GM18867 (cell line): ENCODE measurements around the gene C9orf85.
"Not testable (repeated sequence)": the region's sequence is repeated elsewhere in the genome, so short reads cannot be mapped to it uniquely, and the experiment has no call there.

Experiments used
- ATAC-seq: cut with Tn5 transposase; IDR thresholded peaks from one replicate; pipeline ENCODE4 v1.9.1; 2021; ENCODE audit warnings: mild to moderate bottlenecking, moderate library complexity; ENCODE audit not compliant: unreplicated experiment

C9orf85 gene

DNA sequence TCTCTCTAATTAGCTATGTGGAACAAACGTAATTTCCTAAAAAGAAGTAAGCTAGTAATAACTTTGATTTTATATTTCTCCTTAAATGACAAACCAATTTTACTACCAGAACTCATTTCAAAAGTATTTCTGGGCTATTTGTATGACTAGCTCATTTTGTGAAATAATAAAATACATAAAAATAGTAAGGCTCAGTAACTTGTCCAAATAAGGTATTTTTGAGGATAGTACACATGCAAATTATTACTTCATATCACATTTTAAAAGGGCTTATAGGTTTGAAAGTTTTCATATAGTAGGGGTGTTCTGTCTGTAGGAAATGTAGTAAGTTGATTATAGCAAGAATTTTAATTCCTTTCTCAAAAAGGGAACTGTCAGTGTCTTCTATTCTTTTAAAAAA lies 26.5 kb downstream of the C9orf85 start:
- ATAC-seq: no peak

DNA sequence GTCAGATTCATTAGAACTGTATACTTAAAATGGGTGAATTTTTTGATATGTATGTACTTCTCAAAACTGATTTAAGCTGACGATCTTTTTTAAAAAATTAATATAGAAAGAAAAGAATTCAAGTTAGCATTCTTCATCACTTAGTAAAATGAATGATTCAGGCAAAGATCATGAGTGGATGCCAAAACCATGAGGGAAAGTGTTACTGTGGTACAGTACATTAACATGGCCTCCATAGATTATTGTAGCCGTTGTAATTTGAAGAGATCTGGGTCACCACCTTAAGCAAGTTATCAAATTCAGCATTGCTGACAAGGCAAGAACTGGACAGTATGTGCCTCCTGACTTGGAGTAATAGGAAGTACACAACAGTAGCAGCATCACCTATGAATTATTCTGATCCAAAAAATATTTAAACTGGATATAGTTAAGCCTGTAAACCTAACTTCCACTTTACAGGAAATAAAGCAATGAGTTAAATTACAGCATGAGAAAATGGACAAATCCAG lies 29.7 kb downstream of the C9orf85 start:
- no peak for ATAC-seq

DNA sequence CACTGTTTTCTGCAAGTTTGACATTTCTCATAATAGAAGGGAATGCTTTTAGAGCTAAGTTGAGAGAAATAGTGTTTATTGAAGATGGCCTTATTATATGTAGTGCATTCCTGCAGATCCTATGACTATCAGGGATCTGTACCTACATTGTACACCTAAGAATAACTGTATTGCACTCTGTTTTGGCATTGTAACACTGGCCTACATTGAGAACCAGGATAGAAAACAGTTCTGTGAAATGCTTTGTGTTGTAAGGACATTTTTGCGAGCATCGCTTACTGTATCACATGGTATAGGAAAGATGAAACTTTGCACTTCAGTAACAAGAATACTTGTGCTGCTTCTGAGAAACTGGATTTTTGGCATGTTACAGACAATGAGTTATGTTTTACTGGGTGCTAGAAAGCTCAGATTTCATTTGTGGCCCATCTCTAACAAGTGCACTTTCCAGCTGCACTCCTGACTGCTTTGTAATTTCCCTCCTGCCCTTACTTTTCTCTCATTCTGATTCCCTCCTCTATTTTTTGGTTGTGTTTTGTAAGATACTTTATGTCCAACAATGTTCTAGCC lies 30.6 kb downstream of the C9orf85 start:
- no peak for ATAC-seq

DNA sequence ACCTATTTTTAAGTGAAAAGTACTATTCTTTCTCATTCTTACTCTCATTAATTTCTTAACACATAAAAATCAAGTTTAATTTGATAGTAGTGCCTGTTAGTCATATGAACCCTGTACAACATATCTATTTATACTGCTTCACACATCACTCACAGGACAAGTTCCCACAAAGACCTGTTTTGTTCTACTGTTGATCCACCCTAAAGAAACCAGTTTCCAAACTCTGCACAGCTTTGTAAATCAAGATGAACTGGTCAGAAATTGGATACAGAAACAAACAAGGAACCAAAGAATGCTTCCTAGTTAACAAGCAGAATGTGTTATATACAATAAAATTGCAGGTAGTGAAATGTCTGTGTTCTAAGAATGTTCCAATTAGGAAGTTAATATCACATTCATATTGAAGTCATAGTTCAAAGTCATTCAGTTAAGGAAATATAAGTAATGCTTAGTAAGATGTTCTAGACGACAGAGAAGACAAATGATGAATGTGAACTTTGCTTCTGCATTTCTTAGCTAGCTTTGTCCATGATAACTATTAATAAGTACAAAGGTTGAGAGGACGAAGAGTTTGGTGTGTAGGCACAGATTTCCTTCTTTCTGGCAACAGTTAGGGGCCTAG lies 33.4 kb downstream of the C9orf85 start:
- no peak for ATAC-seq

DNA sequence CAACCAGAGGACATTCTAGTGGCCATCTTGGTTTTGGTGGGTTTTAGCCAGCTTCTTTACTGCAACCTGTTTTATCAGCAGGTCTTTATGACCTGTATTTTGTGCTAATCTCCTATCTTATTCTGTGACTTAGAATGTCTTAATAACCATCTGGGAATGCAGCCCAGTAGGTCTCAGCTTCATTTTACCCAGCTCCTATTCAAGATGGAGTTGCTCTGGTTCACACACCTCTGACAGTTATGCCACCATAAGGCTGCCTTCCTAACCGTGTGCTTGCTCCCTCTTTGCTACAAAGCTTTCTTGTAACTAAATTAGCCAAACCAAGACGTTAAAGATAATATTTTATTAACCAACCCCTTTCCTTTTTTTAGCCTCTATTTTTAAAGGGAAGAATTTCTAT lies 43.2 kb downstream of the C9orf85 start:
- ATAC-seq: not testable (repeated sequence)

DNA sequence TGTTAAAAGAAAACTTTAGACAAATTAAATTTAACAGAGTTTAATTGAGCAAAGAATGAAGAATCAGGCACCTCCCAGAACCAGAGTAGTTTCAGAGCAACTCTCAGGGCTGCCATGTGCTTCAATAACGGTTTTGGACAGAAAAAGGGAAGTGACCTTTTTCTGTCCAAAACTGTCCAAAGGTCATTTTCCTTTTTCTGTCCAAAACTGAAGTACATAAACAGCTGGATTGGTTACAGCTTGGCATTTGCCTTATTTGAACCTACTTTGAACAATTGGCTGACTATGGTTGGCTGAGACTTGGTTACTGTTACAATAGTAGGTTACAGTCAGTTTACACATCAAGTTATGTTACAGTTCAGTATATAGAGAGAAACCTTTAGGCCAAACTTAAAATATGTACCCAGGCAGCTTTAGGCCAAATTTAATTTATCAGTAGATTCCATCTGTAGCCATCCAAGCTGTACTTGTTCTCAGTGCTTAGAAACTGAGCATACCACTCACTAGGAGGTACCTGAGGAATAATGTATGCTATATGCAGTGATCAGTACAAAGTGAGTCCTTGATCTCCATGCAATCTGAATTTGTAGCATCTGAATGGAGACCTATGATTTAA lies 44.0 kb downstream of the C9orf85 start:
- ATAC-seq: peak; percentile 57

DNA sequence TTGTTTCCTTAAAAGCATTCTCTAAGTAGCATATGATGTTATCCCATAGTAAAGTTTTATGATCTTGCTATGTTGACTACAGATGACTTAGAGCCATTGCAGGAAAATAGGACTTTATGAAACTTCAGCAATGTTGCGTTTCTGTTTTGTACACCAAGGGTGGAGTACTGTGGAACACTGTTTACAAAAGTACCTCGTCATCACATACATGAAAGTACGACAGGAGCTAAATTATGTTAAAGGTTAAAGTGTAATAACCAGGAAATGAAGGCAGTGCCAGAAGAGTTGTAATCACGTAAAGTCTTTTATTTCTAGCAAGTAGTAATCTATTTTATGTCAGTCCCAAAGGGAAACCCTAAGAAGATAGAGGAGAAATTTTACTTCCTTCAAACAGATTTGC lies 50.9 kb downstream of the C9orf85 start:
- ATAC-seq: no peak

DNA sequence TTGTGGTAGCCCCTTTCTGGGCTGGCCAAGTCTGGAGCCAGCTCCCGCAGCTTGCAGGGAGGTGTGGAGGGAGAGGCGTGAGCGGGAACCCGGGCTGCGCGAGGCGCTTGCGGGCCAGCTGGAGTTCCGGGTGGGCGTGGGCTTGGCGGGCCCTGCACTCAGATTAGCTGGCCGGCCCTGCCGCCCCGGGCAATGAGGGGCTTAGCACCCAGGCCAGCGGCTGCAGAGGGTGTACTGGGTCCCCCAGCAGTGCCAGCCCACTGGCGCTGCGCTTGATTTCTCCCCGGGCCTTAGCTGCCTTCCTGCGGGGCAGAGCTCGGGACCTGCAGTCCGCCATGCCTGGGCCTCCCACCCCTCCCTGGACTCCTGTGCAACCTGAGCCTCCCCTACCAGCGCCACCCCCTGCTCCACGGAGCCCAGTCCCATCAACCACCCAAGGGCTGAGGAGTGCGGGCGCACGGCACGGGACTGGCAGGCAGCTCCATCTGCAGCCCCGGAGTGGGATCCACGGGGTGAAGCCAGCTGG lies 52.1 kb downstream of the C9orf85 start:
- not testable (repeated sequence) for ATAC-seq

DNA sequence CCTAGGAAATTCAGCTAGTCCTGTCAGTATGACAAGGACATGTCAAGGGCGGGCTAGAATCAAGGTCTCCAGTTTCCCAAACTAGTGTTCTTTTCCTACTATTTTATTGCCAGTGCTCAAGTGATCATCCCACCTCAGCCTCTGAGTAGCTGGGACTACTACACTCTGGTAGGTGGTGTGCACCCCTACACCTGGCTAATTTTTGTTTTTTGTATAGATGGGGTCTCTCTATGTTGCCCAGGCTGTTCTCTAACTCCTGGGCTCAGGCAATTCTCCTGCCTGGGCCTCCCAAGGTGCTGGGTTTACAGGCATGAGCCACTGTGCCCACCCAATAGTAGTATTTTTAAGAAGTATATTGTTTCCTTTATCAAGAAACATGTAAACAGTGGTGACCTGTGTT lies 54.0 kb downstream of the C9orf85 start:
- no peak for ATAC-seq

DNA sequence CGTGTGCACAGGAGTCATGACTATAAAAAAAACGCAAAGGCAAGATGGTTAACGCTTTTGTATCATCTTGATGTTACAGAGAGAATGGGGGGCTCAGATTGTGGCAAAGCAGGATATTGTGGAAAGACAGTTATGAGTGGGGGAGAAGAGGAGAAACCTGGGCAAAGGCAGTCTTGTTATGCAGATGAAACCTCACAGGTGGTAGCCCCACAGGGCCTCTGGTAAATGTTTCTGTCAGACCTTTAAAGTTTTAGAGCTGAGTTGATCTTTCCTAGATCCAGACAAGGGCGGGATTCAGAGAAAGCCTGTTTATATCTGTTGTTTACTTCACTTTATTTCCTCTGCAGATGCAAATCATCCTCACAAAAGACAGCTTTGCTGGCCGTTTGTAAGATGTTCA lies 55.2 kb downstream of the C9orf85 start:
- ATAC-seq: no peak

DNA sequence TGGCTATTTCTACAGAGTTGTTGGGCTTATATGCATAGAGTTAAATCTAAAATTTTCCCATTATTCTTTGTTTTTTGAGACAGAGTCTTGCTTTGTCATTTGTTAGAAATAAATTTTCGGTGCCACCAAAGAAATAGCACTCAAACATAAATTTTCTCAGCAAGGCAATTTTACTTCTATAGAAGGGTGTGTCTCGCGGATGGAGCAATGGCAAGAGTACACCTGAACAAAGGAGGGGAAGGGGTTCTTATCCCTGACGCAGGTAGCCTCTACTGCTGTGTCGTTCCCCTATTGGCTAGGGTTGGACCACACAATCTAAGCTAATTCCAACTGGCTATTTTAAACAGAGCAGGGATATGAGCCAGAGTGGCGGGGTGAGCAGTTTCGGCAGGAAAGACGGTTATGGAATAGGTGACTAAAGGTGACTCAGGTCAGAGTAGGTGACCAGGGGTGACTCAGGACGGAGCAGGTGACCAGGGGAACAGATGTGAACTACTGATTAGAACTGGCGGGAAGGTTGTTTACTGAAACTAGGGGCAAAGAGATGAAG lies 57.2 kb downstream of the C9orf85 start:
- no peak for ATAC-seq

DNA sequence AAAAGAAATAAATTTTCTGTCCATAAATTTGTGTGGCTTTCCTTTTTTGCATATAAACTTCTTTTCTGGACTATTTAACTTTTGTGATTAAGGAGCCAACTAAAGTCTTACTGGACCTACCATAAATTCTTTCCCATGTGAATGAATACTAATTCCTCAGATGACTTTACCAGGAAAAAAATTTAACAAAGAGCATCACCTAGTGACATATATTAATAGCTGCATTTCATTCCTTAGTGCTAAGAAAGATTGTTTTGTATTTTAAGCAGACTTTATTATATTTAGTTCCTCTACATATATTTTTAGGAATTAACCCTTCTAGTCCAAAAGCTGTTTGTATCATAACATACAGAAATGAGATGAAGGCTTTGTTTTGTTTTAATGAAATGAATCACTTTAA lies 64.4 kb downstream of the C9orf85 start:
- no peak for ATAC-seq

DNA sequence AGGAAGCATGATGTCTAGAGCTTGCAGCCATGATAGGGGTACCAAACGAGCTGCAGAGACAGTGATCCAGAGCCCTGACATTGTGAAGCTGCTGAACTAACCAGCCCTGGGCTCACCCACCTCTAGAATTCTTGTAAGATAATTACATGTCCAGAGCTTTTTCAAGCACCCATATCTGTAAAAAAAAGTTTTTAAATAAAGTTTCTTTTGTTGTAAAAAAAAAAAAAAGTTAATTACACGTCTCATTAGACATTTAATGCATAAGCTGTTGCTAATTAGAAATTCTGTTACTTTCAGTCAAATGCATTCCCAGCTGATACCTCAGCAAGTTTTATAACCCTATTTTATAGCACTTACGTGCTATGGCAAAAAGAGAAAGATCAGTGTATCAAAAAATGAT lies 65.6 kb downstream of the C9orf85 start:
- ATAC-seq: no peak

DNA sequence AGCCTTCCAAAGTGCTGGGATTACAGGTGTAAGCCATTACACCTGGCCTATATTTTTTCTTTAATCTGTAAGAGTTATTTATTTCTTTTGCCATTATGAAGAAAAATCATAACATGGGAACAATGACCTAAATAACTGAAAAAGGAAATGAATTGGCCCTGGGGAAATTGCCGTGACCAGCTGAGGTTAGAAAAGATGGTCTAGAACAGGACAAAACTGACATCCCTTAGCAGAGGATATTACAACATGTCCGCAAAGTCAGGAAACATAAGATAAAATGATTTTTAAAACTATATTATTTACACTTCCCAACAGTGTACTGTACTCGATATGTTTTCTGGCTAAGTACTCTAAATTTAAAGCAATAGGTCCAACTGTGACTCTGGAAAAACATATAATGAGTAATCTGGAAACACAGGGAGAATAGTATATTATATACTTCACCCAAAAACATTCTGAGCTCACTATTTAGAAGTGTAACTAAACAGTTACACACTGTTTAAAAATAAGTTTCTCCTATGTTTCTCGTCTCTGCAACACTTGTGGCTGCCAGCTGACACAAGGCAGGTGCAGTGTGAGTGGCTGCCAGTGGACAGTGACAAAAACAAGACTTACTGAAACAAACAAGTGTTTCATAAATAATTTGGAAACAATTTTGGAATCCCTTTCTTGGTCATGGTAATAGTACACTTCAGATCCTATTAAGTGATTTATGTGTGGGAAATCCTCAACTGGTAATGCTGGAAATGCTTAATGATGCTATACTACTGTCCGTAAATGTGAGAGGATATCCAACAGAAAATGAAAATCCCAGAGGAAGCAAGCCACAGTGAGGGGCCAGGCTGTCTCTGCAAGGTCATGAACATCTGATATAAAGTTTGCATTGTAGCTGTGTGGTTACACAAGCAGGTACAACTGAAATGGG lies 69.1 kb downstream of the C9orf85 start:
- no peak for ATAC-seq

DNA sequence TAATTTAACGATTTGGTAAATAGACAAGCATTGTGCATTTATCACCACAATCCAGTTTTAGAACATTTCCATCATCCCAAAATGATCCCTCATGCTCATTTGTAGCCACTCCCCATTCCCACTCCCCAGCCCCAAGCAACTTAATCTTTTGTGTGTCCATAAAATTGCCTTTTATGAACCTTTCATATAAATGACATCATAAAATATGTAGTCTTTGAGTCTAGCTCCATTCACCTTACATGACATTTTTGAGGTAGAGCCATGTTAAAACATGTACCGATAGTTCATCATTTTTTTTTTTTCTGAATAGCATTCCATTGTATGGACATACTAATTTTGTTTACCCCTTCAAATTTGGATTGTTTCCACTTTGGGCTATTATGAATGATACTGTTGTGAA lies 70.5 kb downstream of the C9orf85 start:
- ATAC-seq: no peak

DNA sequence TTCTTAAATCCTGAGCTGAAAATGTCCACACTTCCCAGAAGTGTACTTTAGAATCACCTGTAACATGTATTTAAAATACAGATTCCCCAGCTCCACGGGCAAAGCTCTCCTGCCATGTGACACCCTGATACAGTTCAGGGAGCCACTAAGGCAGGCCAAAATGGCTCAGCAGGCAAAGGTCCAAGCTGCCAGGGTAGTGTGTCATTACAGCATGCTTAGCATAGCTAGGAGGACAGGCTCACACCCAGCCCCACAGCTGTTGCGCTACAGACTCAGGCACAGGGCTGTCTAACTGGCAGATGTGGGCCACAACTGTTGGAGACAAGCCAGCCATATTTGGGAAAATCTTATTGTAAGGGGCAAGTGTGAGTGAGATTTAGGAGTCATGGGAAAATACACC lies 73.0 kb downstream of the C9orf85 start:
- ATAC-seq: no peak

DNA sequence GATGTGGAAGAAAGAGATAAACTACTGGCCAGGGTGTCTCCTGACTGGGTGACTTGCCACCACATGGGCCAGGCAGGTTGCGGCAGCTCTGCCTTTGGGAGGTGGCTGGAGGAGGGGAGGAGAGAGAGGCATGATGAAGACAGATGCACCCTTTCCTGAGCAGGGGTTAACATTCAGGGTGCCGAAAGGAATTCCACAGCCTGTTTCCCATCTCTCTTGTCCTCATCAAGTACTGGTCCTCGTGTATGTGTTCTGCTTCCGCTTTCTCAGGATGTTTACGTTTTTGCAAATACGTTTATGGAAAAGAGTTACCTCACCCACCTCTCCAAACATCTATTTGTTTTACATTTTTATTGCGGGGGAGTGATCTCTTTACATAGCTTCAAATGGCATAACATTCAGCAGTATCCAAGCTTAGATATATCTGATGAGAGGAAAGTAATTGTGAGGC lies 73.4 kb downstream of the C9orf85 start:
- ATAC-seq: no peak

DNA sequence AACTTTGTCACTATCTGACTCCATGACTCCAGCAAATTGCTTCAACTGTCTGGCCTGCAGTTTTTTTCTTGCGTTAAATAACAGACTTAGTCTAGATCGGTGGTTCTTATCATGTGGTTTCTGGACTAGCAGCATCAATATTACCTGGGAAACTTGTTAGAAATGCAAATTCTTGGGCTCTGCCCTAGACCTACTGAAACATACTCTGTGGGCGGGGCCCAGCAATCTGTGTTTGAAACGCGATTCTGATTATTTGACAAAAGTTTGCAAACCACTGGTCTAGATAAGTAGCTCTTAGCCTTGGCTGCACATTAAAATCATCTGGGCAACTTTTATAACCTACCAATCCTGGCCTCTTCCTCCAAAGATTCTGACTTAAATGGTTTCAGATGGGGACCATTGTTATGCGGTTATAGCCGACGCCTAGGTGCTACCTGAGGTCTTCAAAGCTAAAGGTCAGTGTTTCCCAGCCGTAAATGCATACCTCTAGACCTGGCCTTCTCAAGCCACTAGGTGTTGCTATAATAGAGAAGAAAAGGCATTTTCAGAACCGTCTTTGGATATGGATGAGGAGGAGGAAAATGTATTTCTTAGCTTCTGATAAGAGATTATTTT lies 74.0 kb downstream of the C9orf85 start:
- ATAC-seq: no peak

DNA sequence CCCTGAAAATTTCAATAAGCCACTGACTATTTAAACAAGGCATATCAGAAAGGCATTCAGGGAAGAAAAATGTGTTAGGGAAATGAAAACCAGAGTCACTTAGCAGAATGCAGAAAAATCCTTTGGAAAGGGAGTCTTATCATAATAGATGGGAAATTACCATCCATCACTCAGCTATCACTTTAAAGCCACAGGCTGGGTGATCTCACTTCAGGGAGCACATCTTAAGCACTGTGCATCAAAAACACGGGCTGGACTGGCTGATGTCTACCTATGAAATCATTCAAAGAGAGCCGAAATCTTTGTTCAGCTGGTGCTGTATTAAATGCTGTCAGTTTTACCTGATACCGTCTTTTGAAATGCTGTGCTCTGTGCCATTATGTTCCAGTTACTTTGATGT lies 75.5 kb downstream of the C9orf85 start:
- no peak for ATAC-seq
